Amniotic epithelial cell (primary cell): ENCODE data around the gene N4BP3.

Experiments used
- DNase-seq: peaks from one replicate; pipeline ENCODE4 v3.0.0-alpha.2; 2010; ENCODE audit warnings: low read depth

Gene N4BP3

GRCh38 chr5:178103612-178104011 lies 9.7 kb upstream of the N4BP3 start:
- no peak for DNase-seq

DNA sequence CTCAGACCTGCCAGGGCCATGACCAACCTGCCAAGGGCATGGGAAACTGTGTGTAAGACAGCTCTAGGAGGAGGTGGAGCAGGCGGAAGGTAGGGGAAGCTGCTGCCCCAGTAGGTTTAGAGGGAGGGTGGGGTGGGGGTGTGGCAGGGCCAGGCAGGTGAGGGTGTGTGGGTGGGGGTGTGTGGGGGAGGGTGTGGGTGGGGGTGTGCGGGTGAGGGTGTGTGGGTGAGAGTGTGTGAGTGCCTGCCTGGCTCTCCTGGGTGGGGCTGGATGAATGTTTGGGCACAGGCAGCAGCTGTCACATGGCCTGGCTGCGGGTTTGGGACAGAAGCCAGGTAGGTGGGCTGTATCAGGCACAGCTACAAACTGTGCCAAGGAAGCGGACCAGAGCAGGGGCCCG lies 8.8 kb upstream of the N4BP3 start:
- DNase-seq: no peak

GRCh38 chr5:178106086-178106485 lies 7.2 kb upstream of the N4BP3 start:
- DNase-seq: no peak

GRCh38 chr5:178106556-178107239 lies 6.6 kb upstream of the N4BP3 start:
- no peak for DNase-seq

- DNase-seq: no peak
Measured at GRCh38 chr5:178107756-178108310, 5.5 kb upstream of the N4BP3 start.

DNA sequence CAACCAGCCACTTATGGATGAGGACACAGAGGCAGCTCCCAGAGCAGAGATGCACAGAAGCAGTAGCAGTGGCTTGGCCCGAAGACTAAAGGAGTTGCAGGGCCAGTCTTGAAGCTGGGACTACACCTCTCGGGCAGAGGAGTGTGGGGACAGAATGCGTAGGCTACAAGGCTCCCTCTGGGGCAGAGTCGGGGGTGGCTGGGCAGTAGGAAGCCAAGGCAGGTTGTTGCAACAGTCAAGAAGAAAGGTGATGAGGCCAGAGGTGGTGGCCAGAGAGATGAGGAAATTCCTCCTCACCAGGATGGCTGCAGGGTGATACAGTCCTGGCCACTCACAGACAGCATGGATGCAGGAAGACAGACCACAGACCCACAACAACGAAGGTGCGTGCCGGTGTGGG lies 4.9 kb upstream of the N4BP3 start:
- DNase-seq: no peak

DNA sequence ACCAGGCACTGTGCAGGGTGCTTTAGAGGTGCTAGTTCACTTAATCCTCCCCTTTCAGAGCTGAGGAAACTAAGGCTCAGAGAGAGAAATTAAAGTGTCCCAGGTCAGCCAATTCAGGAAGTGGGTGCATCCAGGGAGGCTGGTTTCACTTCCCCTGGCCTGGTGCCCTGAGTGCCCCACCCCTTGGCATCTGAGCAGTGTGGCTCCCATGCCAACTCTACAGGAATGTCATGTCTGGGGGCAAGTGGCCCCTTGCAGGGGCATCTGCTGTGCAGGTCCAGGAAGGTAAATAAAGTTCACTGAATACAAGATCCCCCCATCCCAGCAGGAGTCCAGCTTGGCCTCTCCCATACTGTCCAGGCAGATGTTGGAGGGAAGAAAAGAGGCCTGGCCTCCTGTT lies 4.4 kb upstream of the N4BP3 start:
- no peak for DNase-seq

GRCh38 chr5:178110511-178110910 lies 2.8 kb upstream of the N4BP3 start:
- no peak for DNase-seq

- DNase-seq: peak; percentile 96
Measured at GRCh38 chr5:178111925-178112324, 1.4 kb upstream of the N4BP3 start.

DNA sequence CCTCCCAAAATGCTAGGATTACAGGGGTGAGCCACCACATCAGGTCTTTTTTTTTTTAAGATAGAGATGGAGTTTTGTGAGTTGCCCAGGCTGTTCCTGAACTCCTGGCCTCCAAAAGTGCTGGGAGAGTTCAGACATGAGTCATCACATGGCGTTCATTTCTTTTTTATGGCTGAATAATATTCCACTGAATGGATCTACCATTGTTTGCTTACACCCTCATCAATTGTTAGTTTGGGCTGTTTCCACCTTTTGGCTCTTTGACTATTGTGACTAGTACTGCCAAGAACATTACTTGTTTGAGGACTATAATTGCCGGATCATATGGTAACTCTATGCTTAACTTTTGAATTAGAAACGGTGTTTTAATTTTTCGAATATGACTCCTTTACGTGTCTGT lies 787 bp upstream of the N4BP3 start:
- DNase-seq: no peak

- no peak for DNase-seq
Measured at GRCh38 chr5:178113841-178114324, 551 bp downstream of the N4BP3 start.

GRCh38 chr5:178114325-178115135 lies 1.2 kb downstream of the N4BP3 start:
- no peak for DNase-seq

DNA sequence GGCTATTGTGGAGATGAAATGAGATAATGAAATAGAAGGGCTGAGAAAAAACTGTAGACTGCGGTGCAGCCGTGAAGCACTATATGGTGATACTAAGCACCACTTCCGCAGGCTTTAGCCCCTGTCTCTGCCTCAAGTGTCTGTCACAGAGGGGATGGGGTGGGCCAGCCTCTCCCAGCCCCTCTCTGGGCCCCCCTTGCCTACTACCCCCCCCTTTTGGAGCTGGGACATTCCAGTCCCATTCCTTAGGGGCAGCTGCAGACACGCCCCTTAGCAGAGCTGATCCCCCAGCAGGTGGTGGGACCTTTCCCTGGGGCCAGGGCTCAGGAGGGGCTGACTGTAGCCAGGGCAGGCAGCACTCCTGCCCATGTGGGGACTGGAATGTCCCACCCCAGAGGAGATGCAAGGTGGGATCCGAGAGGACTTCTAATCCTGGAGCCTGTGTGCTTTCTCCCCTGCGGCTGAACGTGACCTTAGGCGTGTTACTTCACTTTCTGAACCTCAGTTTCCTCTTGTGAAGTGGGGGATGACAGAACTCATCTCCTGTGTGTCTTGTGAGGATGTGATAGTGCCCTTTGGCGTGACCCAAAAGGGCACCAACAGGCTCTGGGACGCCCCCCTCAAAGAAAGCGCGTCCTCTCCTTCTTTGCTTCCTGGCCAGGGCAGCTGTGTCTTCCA lies 1.9 kb downstream of the N4BP3 start:
- DNase-seq: no peak

DNA sequence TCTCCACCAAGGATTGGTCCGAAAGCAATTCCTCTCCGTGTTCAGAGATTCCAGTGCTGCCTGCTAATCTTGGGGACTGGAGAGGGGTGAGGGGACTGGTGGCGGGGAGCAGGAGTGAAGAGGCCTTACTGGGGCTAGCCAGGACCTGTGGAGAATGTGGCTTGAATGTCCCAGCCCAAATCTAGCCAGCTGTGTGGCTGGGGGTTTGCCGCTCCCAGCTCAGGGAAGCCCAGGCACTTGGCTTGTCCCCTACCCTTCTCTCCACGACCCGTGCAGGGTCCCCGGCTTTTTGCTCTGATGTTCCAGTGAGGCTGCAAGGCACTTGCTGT lies 2.4 kb downstream of the N4BP3 start:
- no peak for DNase-seq

GRCh38 chr5:178116143-178116885 lies 3.0 kb downstream of the N4BP3 start:
- DNase-seq: no peak

DNA sequence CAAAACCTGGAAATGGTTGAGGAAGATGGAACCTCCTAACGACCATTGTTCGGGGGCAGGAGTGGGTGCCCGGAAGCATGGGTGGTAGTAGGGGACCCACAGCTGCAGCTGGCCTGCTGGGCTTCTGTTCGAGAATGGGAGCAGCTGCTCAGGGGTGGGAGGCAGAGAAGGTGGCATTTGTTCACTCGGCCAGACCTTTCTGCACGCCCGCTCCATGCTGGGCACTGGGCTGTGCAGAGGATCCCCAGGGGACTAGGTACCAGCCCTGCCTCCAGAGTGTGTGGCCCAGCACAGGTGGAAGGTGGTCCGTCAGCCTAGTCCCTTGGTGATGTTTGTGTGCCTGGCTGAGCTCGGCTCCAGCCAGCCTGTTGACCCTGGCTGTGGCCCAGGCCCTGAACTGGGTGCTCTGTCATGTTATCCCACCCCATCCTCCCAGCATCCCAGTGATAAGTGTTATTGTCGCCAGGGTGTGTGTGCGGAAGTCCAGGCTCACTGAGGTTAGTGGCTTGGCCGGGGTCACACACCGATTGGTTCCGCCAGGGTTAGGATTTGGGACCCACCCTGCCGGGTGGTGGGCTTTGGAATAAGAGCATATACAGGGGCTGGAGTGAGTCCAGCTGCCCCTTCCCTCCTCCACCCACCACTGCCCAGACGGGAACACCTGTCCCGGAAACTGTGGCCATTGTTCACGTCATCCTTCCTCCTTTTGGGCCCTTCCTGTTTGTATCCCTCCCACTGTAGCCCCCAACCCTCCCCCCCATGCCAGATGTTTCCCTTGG lies 4.8 kb downstream of the N4BP3 start:
- DNase-seq: no peak

GRCh38 chr5:178119915-178120606 lies 6.7 kb downstream of the N4BP3 start:
- DNase-seq: no peak

DNA sequence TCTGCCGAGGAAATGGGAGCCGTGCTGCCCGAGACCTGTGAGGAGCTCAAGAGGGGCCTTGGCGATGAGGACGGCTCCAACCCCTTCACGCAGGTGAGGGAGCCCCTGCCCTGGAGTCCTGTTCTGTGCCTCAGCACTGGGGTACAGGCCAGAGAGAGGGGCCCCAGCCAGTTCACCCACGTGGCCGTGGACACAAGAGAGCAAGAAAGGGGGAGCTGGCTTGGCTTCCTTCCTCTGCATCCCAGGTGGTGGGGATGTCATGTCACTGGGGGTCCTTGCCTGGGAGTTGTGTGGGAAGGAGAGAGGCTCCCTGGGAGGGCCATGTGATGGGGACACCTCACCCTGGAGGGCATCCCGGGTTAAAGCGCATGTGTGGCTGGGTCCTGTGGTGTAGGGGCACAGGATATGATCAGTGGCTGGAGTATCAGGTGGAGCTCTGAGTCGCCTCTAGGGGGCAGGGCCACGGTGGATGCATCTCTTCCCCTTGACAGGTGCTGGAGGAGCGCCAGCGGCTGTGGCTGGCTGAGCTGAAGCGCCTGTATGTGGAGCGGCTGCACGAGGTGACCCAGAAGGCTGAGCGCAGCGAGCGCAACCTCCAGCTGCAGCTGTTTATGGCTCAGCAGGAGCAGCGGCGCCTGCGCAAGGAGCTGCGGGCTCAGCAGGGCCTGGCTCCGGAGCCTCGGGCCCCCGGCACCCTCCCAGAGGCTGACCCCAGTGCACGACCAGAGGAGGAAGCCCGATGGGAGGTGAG lies 7.5 kb downstream of the N4BP3 start:
- DNase-seq: peak; percentile 62

DNA sequence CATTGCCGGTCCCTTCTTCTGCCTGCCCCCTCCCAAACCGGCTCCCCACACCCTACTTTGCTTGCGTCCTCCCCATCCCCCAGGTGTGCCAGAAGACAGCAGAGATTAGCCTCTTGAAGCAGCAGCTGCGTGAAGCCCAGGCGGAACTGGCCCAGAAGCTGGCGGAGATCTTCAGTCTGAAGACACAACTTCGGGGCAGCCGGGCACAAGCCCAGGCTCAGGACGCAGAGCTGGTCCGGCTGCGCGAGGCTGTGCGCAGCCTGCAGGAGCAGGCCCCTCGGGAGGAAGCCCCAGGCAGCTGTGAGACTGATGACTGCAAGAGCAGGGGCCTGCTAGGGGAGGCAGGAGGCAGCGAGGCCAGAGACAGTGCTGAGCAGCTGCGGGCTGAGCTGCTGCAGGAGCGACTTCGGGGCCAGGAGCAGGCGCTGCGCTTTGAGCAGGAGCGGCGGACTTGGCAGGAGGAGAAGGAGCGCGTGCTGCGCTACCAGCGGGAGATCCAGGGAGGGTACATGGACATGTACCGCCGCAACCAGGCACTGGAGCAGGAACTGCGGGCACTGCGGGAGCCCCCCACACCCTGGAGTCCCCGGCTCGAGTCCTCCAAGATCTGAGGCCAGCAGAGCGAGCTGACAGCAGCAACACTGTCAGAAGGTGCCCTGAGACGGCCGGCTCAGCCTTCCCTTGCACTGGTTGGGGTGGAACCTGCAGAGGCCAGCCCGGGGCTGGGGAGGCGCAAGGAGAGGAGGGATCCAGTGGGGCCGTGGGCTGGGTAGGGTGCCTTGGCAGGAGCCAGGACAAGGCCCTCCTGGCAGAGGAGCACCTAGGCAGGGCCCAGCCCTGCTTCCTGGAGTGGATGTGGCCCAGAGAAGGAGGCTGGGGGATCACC lies 8.3 kb downstream of the N4BP3 start:
- DNase-seq: no peak
